ENCODE data around the gene CRYBG1. TPM values are rescaled to one million over a fixed set of nuclear protein-coding genes. Genes with fewer than 3 reads are reported as not detected.

Gene CRYBG1
- polyA plus RNA-seq, 1 donor (not counting 4 experiments of a cell fraction or from before 2014, with no cell fraction given), result 54.7 TPM

GRCh38 chr6:106426250-106426970 lies 65.9 kb downstream of the CRYBG1 start:
- no peaks in the 10 kb centered on the region for H3K9me1 ChIP-seq (ENCODE audit: control insufficient read depth, extremely low read depth, insufficient read depth, low read length)
- DNase-seq (ENCODE audit: low read depth, low spot score), result no peak
- TF ChIP-seq, protein P1, sequence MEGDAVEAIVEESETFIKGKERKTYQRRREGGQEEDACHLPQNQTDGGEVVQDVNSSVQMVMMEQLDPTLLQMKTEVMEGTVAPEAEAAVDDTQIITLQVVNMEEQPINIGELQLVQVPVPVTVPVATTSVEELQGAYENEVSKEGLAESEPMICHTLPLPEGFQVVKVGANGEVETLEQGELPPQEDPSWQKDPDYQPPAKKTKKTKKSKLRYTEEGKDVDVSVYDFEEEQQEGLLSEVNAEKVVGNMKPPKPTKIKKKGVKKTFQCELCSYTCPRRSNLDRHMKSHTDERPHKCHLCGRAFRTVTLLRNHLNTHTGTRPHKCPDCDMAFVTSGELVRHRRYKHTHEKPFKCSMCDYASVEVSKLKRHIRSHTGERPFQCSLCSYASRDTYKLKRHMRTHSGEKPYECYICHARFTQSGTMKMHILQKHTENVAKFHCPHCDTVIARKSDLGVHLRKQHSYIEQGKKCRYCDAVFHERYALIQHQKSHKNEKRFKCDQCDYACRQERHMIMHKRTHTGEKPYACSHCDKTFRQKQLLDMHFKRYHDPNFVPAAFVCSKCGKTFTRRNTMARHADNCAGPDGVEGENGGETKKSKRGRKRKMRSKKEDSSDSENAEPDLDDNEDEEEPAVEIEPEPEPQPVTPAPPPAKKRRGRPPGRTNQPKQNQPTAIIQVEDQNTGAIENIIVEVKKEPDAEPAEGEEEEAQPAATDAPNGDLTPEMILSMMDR (optimal IDR thresholded peaks at IDR 0.05 in 1 of 3, IDR thresholded peaks at IDR 0.05 in 1 of 3, conservative IDR thresholded peaks at IDR 0.05 in 1 of 3; ENCODE audit: extremely low read depth in 1 of 3, insufficient read depth in 2 of 3, low read length in 3 of 3), result no peak
- no peak for TF ChIP-seq EZH2 (IDR thresholded peaks at IDR 0.05; ENCODE audit: low read length)
- no peak overlapping the region for H3K4me2 ChIP-seq (ENCODE audit: control insufficient read depth, extremely low read depth, insufficient read depth, low read depth, low read length)
- H3K36me3 ChIP-seq (ENCODE audit: control insufficient read depth in 2 of 2, extremely low read depth in 1 of 2, insufficient read depth in 2 of 2, low read length in 2 of 2), result peaks cover 0 to 4% of the 10 kb centered on the region in 2 experiments
- no peak overlapping the region for H3K4me3 ChIP-seq (ENCODE audit: control insufficient read depth in 2 of 3, extremely low read depth in 1 of 3, insufficient read depth in 2 of 3, low read depth in 1 of 3, low read length in 3 of 3)
- H4K20me1 ChIP-seq (ENCODE audit: control insufficient read depth, extremely low read depth, insufficient read depth, low read length), result no peaks in the 10 kb centered on the region
- H3K9ac ChIP-seq (ENCODE audit: control insufficient read depth, extremely low read depth, insufficient read depth, low read length), result no peak overlapping the region
- H3K79me2 ChIP-seq (ENCODE audit: control insufficient read depth, insufficient read depth, low read length), result no peaks in the 10 kb centered on the region
- no peak overlapping the region for H2AFZ ChIP-seq (ENCODE audit: control insufficient read depth, low read length)
- no peaks in the 10 kb centered on the region for H3K27me3 ChIP-seq (ENCODE audit: control insufficient read depth, extremely low read depth, insufficient read depth, low read length)
- no peak overlapping the region for H3K27ac ChIP-seq (ENCODE audit: control insufficient read depth, insufficient read depth, low read length)
- dilution Hi-C loops (cut with MboI; ENCODE audit: extremely low pct_ligation_motif_present, low sequenced_read_pairs), result no loop called here
- H3K9me3 ChIP-seq (ENCODE audit: control insufficient read depth, low read depth, low read length), result no peaks in the 10 kb centered on the region
- FAIRE-seq, result no peak
- peaks cover 12% of the 10 kb centered on the region for H3K4me1 ChIP-seq (ENCODE audit: control insufficient read depth, extremely low read depth, insufficient read depth, low read length)

GRCh38 chr6:106430466-106430865 lies 69.9 kb downstream of the CRYBG1 start:
- Histone ChIP-seq H3K4me2 (ENCODE audit: control insufficient read depth, extremely low read depth, insufficient read depth, low read depth, low read length) (no peak overlapping the region), H3K79me2 (ENCODE audit: control insufficient read depth, insufficient read depth, low read length) (no peaks in the 10 kb centered on the region), H3K27me3 (ENCODE audit: control insufficient read depth, extremely low read depth, insufficient read depth, low read length) (no peaks in the 10 kb centered on the region), H4K20me1 (ENCODE audit: control insufficient read depth, extremely low read depth, insufficient read depth, low read length) (no peaks in the 10 kb centered on the region), H3K4me3 (ENCODE audit: control insufficient read depth in 2 of 3, extremely low read depth in 1 of 3, insufficient read depth in 2 of 3, low read depth in 1 of 3, low read length in 3 of 3) (no peak overlapping the region), H3K27ac (ENCODE audit: control insufficient read depth, insufficient read depth, low read length) (no peak overlapping the region), H3K36me3 (ENCODE audit: control insufficient read depth in 2 of 2, extremely low read depth in 1 of 2, insufficient read depth in 2 of 2, low read length in 2 of 2) (peaks cover 0 to 3% of the 10 kb centered on the region in 2 experiments), H3K9me3 (ENCODE audit: control insufficient read depth, low read depth, low read length) (no peaks in the 10 kb centered on the region), H3K9ac (ENCODE audit: control insufficient read depth, extremely low read depth, insufficient read depth, low read length) (no peak overlapping the region), H3K9me1 (ENCODE audit: control insufficient read depth, extremely low read depth, insufficient read depth, low read length) (no peaks in the 10 kb centered on the region), H2AFZ (ENCODE audit: control insufficient read depth, low read length) (no peak overlapping the region), H3K4me1 (ENCODE audit: control insufficient read depth, extremely low read depth, insufficient read depth, low read length) (peaks cover 10% of the 10 kb centered on the region)
- no peak for DNase-seq (ENCODE audit: low read depth, low spot score)
- no peak for FAIRE-seq
- TF ChIP-seq, protein P1 (optimal IDR thresholded peaks at IDR 0.05 in 1 of 3, IDR thresholded peaks at IDR 0.05 in 1 of 3, conservative IDR thresholded peaks at IDR 0.05 in 1 of 3; ENCODE audit: extremely low read depth in 1 of 3, insufficient read depth in 2 of 3, low read length in 3 of 3), result no peak
- TF ChIP-seq EZH2 (IDR thresholded peaks at IDR 0.05; ENCODE audit: low read length), result no peak
- dilution Hi-C loops (cut with MboI; ENCODE audit: extremely low pct_ligation_motif_present, low sequenced_read_pairs), result no loop called here
